NCI-H2227 (cell line): ENCODE results near the gene PRXL2B.
"Not testable (repeated sequence)": the region's sequence is repeated elsewhere in the genome, so short reads cannot be mapped to it uniquely, and the experiment has no call there.

Source experiments
- DNase-seq: peaks from one replicate; lab custom pipeline; 2025; ENCODE audit not compliant: unreplicated experiment; lab: John Stamatoyannopoulos, UW

Gene PRXL2B

GRCh38 chr1:2564006-2564814, 22.4 kb upstream of the PRXL2B start:
- no peak for DNase-seq

- DNase-seq = no peak
Observed at GRCh38 chr1:2564815-2565374, 21.7 kb upstream of the PRXL2B start.

GRCh38 chr1:2566101-2567045, 20.2 kb upstream of the PRXL2B start:
- no peak for DNase-seq

GRCh38 chr1:2567083-2567679, 19.4 kb upstream of the PRXL2B start:
- no peak for DNase-seq

GRCh38 chr1:2568187-2568816, 18.3 kb upstream of the PRXL2B start:
- not testable (repeated sequence) for DNase-seq

GRCh38 chr1:2569060-2569459, 17.5 kb upstream of the PRXL2B start:
- no peak for DNase-seq

- DNase-seq = not testable (repeated sequence)
Observed at GRCh38 chr1:2569703-2570102, 16.9 kb upstream of the PRXL2B start.

GRCh38 chr1:2570332-2570731, 16.2 kb upstream of the PRXL2B start:
- DNase-seq = no peak

- DNase-seq = no peak
Observed at GRCh38 chr1:2571348-2571747, 15.2 kb upstream of the PRXL2B start.

GRCh38 chr1:2573250-2573920, 13.2 kb upstream of the PRXL2B start:
- no peak for DNase-seq

- no peak for DNase-seq
Observed at GRCh38 chr1:2574350-2574749, 12.2 kb upstream of the PRXL2B start.

- DNase-seq = no peak
Observed at GRCh38 chr1:2575801-2576663, 10.5 kb upstream of the PRXL2B start.

GRCh38 chr1:2577565-2578075, 9.0 kb upstream of the PRXL2B start:
- DNase-seq = not testable (repeated sequence)

- no peak for DNase-seq
Observed at GRCh38 chr1:2578758-2579118, 7.8 kb upstream of the PRXL2B start.

- no peak for DNase-seq
Observed at GRCh38 chr1:2580691-2581090, 5.9 kb upstream of the PRXL2B start.

- no peak for DNase-seq
Observed at GRCh38 chr1:2582391-2582790, 4.2 kb upstream of the PRXL2B start.

- no peak for DNase-seq
Observed at GRCh38 chr1:2583331-2583791, 3.2 kb upstream of the PRXL2B start.

GRCh38 chr1:2583871-2584351, 2.7 kb upstream of the PRXL2B start:
- no peak for DNase-seq
